ENCODE results near the gene KY.

The KY gene

DNA sequence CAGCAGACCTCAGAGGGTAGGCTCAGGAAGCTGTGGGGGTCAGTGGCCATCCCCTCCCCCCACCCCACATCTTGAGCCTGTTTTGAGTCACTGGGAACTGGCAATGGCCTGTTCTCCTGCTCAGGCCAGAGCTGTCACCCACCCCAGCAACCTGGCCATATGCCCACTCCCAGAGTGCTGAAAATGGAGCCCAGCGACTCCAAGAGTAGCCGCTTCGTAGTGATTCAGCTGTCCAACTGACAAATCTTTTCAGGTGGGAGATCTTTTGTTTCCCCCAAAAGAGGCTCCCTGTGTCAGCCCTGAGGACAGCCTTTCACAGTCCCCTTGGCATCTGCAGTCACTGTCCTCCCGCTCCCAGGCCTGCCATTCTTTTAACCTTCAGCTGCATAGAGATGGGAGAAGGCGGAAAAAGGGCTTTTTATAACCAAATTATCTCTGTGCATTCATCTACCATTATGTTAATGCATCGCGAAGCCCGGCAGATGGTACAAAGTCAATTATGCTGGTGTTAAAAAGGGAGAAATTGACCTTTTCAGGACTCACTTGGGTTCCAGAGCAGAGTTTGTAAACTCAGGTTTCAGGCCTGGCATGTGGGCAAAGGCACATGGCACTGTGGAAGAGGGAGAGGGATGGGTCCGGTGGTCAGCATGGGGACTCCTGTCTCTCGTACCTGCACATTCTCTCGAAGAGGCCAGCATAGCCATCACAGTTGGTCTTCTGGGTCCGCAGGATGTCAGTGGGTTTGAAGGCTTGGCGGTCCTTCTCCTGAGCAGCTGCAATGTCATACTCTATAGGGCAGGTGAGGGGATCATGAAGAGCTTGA lies 32.1 kb downstream of the KY start:
- DNase-seq = no peak

DNA sequence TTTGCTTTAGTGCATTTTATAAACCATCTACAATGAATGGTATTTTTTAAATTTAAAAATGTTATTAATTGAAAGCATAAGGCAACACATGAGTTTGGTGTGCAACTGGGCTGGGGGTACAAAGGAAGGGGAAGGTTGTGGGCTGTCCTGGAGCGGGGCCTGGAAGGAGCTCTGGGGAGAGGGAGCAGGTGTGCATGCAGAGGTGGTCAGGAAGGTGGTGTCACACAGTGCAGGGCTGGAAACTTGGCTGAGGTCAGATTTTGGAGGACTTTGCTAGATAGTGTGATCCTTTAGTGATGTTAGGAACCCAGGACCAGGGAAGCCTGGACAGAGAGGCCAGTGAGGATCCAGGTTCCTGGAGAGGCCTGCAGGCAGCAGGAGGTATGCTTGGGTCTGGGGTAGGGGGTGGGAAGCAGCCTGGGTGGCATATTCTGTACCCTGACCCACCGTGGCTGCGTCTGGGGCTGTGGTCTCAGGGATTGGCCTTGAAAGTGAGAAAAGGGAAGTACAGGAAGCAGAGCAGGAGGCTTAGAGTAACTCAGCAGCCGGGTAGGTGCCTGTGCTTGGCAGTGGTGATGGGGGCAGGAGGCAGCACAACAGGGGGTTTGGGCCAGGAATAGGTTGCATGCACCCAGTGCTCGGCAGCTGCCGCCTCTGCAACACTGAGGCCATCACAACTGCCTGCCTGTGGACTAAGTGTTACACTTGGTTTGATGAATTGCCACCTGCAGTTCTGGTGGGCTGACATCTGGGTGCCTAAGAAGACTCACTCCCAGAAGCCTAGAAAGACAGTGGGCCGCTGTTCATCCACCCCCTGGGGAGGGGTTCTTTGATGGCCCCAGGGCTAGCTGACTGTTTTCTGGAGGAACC lies 33.0 kb downstream of the KY start:
- DNase-seq = no peak

DNA sequence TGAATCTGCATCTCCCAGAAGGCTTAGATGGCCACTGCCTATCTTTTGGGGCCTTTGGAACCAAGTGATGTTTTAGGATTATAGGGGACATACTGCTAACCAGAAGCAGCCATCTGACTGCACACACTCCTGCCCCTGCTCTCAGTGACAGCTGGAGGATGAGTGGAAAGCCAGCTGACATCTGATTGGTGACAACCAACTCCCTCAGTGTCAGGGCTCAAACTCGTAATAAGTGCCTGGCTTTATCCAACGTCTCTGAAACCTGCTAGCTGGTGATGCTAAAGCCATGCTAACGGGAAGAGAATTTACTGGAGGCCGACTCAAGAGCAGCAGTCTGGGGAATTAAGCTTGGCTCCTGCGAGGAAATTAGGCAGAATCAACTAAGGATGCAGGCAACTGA lies 35.1 kb downstream of the KY start:
- no peak for DNase-seq

DNA sequence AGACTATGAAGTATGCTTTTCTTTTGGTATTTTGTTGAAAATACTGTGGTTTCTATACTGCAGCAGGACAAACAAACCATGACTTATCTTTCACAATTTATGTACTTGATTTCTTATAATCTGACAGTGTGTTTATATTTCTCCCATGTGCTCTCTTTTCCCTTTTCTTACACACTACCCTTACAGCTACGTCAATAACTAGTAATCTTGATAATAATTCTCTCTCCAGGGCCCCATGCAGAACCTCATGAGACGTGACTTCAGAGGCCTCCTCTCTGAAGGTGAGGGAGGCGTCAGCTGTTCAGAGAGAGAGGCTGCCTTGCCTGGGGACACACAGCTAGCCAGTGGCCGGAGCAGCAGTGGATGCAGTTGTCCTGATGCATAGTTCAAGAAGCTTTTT lies 35.9 kb downstream of the KY start:
- DNase-seq = no peak

DNA sequence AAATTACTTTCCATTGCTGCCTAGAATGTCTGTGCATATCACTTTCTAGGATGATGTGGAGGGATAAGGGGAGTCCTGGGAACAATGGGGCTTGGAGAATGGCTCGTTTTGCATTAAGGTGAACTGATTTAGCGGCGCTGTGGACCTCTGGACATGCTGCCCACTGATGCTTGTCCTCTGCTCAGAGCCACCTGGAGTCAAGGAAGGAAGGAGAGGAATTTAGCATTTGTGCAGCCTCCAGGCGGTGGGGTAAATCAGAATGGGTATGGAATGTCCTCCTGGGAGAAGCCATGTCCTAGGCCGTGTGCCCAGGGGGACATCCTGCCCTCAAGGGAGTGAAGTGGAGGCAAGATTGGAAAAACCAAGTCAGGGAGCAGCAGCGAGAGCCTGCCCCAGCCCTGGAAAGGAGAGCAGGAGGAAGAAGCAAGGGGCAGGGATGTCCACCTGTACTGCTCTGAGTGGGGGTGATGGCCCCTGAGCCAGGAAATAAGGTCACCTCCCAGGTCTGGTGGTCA lies 37.8 kb downstream of the KY start:
- no peak for DNase-seq

DNA sequence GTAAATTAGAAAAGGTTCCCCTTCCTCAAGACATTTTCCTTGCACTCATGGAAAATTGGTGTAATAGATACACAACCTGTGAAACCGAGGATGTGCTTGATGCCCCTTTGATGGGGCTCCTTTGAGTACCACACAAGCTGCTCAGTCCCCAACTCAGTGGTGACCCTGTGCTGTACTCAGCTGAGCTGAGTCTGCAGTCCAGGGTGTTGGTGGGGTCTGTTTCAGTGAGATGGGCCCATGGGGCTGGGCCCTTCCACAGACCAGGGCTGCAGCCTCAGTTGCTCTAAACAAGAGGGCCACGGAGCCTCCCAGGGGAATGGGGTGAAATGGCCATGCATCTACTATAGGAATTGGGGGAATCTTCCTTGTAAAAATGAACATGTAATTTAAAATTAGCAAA lies 39.3 kb downstream of the KY start:
- no peak for DNase-seq

DNA sequence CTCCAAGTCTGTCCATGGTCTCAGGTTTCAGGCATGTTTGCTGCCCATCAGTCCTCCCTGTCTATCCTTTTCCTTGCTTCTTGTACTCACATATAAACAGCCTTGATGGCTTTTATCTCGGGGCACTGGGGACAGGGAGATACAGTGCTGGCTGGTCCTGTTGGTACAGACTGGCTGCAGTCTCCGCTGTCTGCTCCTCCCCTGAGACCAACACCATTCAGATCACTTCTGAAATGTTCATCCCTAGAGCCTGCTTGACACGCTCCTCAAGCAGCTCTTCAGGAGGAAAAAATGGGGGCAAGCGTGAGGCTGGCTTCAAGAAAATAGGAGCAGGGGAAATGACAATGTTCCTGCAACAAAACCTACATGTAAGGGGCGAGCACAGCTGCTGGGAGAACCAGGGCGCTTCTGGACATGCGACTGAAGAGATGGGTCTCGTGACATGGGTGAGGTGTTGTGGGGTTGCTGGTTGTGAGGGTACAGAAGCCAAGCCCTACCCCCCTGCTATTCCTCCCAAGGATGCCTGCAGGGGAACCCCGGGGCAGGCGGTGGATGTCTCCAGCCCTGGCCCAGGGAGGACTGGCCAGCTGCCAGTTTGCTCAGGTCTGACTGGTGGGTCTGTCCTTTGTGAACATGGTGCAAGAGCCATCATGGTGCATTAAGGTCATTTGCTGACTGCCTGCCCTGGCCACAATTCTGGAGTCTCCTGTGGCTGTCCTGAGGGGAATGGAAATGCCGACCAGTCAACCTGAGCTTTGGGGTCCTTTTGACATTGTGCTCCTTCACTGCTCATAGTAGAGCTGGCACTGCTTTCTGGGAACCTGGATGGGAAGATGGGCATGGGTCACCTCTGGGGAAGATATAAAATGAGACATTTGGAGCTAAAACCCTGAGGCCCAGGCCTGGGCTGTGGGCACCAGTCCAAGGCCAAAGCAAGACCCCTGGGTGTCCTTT lies 40.1 kb downstream of the KY start:
- no peak for DNase-seq

DNA sequence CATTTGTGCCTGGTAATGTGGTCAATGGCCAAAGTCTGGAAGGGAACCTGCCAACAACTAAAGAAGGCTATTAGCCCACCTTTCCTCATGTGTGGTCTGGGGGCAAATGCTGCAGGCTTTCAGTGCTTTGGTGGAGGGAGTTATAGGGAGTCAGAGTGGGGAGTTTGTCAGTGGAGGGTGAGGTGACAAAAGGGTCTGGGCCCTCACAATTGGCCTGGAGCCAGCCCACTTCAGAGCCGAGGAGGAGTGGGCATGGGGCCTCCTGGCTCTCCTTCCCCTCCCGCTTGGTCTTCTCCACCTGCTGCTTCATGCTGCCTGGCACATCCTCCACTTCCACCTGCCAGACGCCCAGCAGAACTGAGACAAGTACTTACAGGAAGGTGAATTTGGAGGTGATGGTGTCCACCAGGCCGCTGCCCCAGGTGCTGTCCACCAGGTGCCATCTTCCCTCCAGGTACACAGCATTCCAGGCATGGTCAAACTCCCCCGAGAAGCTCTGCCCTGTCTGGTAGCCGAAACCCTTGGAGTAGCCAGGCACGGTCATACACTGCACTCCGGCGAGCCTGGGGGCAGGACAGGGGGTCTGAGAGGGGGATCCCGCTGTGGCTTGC lies 40.9 kb downstream of the KY start:
- no peak for DNase-seq

DNA sequence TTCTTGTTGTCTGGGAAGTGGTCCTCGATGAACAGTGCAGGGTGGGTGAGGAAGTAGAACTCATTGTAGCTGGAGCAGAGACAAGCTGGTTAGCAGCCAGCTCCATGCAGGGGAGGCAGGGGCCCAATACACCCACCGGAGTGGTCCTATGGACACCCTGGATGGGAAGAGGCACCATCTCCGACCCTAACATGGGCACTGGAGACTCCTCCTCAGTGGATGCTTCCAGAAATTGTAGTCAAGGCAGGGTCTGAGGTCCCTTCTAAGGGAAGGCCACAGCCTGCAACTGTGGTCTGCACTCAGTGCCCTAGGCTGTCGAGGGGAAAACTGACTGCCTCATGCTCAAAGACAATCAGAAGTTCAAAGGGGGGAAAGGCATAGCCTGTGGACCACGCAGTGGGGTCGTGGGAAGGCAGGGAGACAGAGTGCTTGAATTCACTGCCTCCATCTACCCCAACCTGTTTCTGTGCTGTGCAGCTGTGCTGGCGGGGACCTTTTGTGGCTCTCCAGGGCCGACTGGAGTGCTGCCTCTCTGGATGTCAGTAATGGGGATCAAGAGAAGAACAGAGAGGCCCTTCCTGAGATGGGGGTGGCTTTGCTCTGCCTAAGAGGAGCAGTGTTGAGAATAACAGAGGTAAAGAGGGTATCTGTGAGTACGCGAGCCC lies 41.9 kb downstream of the KY start:
- no peak for DNase-seq

DNA sequence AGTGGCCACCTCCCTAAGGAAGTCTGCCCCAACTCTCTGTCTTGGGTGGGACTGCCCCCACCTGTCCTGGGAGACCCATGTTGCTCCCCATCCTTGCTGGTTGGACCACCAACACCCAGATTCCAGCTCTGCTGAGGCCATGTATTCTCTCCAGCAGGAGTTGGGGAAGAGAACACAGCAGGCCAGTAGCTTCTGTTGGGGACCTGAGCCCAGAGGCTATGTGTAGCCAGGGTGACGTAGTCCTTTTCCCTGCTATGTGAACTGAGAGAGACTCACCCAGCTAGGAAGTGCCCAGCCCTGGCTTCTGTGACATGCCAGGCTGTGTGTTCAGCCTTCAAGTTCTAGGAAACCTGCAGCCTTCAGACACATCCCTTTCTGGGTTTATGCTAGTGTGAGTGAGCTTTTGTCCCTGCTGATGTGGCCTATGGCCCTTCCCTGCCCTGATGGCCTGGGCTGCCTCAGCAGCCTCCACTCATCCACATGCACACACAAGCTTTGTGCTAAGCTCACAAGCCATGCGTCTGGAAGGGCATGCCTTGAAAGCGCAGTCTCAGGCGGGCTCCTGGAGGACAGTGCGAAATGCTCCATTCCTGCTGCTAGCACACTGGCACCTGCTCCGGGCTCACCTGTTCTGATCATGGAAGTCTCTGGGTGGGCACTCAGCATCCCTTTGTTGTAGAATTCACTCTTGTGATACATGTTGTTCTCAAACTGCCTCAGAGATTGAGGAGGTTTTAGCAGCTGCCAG lies 42.6 kb downstream of the KY start:
- no peak for DNase-seq

DNA sequence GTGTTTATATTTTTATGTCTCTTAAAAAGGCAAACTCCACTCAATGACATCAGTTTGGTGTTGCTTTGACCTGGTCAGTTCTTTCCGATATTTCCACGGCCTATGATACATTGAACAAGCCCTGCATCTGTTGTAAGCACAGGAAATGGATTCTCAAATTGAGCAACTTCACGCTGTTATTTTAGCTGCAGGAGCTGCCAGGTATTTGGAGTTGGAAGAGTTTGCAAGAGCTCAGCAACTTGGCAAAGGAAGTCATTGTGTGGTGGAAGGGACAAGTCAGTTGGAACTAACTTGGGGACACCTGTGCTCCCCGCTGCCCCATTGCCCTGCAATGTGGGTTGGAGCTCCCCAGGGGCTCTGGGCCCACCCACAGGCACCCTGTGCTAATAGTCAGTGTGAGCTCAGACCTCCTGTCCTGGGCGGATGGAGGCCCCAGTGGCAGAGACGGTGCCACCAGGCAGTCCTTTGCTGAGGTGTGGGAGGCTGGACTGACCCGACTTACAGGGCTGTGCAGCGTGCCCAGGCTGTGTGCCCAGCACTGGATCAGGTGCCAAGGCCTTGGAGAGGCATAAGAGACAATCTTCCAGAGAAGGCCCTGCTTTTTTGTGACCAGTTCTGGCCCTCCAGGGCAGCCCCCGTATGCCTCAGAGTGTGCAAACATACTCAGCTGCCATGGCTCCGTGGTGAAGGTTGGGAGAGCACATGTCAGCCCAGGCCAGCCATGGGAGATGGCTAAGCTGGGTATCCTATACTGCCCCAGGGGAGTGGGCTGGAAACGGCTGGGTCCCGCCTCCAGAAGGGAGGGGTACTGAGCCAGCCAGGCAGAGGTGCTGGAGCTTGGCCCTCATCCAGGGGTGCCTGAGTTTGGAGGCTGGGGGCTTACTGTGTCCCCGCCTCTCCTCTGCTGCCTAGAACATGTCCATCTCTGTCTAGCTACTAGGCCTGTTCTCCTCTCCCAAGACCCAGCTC lies 43.5 kb downstream of the KY start:
- DNase-seq = no peak

DNA sequence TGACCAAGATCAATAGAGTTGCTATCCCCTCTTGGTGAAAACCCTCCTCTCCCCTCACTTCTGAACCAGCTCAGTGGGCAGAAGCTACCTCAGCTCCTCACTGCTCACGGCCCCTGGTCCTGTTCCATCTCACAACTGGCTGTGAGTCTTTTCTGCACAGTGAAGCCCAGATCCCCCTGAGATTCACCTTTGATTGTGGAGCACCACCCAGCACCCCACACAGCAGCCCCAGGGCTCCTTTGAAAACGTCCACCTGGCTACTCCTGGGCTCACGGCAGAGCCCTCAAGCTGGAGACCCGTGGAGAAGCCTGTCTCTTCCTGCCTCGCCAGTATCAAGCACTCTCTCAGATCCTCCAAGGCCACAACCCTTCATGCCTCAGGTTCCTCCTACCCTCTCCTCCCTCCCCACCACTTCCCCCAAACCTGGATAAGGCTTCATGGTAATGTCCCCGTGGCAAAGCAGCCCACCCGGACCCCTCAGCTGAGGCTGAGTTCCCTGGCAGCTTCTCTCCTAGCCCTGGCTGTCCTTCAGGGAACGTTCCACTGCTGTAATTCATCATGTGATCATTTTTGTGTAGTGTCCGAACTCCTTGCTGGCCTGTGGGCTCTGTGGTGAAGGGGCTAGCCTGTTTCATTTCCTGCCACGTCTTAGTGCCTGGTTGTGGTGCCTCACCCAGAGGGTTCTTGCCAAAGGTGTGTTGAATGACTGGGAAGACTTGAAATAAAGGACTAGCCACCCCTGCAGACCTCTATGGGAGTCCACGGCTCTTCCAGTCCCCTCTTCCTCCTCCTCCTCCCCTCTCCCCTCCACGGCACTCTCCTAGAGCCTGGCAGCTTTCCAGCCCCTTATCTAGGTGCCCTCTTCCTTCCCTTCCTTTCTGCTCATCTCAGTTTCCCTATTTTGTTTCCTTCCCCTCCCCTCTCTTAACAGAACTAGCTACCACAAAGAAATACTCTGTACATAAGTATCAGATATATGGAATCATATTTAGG lies 44.5 kb downstream of the KY start:
- no peak for DNase-seq

DNA sequence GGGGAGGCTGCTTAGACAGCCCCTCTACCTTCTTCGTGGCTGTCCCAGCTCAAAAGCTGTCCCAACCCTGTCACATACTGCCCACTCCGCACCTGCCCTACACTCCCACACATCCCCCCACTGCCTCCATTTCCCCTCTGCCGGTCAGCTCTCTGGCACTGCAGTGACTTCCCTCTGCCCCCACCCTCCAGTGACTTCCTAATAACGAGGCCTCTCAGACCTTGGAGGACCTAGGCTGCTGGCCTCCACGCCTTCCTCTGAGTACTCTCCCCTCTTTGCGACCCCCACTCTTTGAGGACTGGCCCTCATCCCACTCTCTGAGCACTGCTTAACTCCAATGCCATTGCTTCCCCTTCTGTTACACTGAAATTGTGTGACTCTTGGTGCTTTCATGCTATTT lies 45.3 kb downstream of the KY start:
- DNase-seq = no peak

DNA sequence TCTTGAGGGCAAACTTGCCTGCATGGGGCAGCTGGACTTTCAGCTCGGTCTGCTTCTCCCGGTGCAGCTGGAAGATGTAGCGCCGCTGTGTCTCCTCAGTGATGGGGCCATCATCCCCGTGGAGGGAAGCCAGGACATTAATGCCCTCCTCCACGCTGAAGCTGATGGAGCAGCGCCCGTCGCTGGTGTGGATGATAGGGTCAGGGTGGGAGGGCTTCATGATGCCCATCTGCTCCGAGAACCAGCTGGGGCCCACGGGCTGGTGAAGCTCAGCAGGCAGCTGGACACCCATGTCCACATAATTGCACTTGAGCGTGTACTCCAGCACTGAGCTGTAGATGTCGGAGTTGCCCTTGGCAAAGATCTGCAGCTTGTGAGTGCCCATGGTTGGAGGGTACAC lies 46.9 kb downstream of the KY start:
- no peak for DNase-seq

DNA sequence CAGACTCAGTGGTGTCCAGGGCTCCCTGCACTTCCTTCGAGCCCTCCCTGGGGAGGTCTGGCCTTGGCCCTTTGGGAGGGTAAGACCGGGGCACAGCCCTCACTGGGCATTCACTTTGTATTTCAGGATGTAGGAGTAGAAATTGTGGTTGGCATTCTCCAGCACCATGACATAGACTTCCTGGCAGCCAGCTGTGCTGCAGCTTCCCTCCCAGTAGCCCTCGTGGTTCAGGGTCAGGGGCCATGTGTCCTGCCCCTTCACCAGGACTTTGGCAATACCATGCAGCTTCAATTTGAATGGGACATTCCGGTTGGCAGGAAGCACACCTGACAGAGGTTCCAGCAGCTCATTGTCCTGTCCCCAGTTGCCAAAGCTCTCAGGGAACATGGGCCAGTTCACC lies 47.3 kb downstream of the KY start:
- DNase-seq = no peak

DNA sequence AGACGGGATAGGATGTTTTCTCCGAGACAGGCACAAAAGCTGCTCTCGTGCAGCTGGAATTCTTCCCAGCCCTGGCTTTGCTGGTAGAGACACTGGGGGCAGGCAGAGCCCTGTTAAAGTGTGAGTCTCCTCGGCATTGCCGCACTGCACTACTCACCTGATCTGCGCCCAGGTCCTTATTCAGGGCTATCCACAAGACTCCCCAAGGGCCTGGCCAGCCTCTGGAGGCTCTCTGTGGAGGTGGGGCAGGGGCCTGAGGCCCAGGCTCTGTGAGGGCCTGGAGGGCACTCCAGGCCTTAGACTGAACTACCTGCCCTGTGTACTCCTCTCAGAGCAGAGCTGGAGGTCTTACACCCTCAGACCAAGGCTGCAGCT lies 48.4 kb downstream of the KY start:
- DNase-seq = no peak

DNA sequence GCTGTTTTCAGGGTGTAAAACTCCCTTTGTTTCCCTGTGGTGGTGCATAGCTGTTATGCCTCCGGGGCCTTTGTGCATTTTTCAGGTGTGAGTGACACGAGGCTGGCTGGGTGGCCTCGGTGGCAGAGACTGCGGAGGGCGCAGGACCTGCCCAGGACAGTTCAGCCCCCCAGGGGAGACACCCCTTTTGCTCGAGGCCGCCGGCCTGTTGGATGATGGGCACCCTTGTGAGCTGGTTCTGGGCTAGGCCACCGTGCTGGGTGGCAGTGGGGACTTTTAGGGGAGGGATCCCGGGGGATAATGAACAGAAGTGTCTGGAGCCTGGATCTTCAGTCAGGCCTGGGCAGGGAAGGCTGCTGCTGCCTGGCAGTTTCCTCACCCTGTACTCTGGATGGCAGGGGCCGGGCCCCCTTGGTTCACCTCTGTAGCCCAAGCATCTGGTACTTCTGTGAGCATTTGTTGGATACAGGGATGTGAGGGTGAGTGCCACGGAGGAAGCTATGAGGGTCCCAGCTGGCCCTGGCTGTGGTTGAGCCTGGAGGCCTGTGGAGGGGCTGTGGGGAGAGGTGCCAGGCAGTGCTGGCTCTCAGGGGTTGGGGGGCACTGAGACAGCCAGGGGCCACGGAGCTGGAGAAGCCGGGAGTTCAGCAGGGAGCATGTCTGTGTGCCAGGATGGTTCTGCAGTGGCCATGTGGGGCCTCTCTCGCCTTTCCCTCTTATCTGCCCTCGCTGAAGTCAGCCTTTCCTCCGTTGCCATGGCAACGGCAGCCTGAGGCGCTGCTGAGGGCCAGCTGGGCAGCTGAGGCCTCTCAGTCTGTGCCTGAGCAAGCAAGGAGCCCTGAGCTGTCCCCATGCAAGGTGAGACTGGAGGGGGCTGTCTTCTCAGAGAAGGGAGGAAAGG lies 49.0 kb downstream of the KY start:
- DNase-seq = no peak

All from activated CD4-positive, alpha-beta T cell treated with anti-CD3 and anti-CD28 coated beads for 1 hour (primary cell).